Measurements from ENCODE around the gene SLC49A4.

DNA sequence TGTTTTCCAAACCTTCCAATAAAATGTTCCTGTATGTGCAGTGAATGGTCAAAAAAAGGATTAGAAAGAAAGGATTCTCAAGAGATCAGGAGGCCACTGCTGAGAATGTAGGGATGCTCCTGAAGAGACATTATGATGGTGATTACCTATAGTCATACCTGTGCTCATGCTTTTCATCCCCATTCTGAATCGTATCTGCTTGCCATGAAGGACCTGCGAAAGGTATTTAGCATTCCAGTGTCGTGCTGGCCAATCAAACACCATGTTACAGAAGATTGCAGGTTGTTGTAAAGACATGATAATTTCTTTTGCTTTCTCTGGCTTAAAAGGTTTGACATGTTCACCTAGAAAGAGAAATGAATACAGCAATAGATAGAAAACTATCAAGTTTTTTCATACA, 17.3 kb upstream of the SLC49A4 start:
- no peak for TF ChIP-seq CTCF (IDR thresholded peaks at IDR 0.05)
- no peak for TF ChIP-seq POLR2A (IDR thresholded peaks at IDR 0.05)

Data from esophagus squamous epithelium (tissue), 4 donors.